ENCODE measurements around the gene TMEM59.

The TMEM59 gene

GRCh38 chr1:54084794-54085193, 31.8 kb upstream of the TMEM59 start:
- H3K4me1 ChIP-seq (ENCODE audit: control insufficient read depth, low read depth, low read length) = peaks cover 5% of the 10 kb centered on the region

GRCh38 chr1:54081306-54082270, 28.6 kb upstream of the TMEM59 start:
- no peak overlapping the region for H3K4me3 ChIP-seq (ENCODE audit: low read length)
- no peaks in the 10 kb centered on the region for H3K36me3 ChIP-seq (ENCODE audit: control insufficient read depth, low read depth, low read length)
- H3K4me1 ChIP-seq (ENCODE audit: control insufficient read depth, low read depth, low read length) = peaks cover 5% of the 10 kb centered on the region
- H3K9ac ChIP-seq (ENCODE audit: low read length) = no peak overlapping the region
- H3K27me3 ChIP-seq (ENCODE audit: control insufficient read depth, insufficient read depth, low read length) = no peaks in the 10 kb centered on the region
- no peaks in the 10 kb centered on the region for H3K9me3 ChIP-seq (ENCODE audit: control insufficient read depth, low read depth, low read length)
- H3K27ac ChIP-seq (ENCODE audit: low read length) = no peak overlapping the region

More at GRCh38 chr1:54084794-54085193, 31.8 kb upstream of the TMEM59 start:
- H3K27me3 ChIP-seq (ENCODE audit: control insufficient read depth, insufficient read depth, low read length) = no peaks in the 10 kb centered on the region
- no peak overlapping the region for H3K4me3 ChIP-seq (ENCODE audit: low read length)
- H3K9me3 ChIP-seq (ENCODE audit: control insufficient read depth, low read depth, low read length) = no peaks in the 10 kb centered on the region
- H3K27ac ChIP-seq (ENCODE audit: low read length) = no peak overlapping the region
- H3K36me3 ChIP-seq (ENCODE audit: control insufficient read depth, low read depth, low read length) = no peaks in the 10 kb centered on the region
- H3K9ac ChIP-seq (ENCODE audit: low read length) = no peak overlapping the region

- Histone ChIP-seq H3K4me3 (ENCODE audit: low read length) (no peak overlapping the region), H3K9me3 (ENCODE audit: control insufficient read depth, low read depth, low read length) (no peaks in the 10 kb centered on the region), H3K4me1 (ENCODE audit: control insufficient read depth, low read depth, low read length) (peaks cover 5% of the 10 kb centered on the region), H3K36me3 (ENCODE audit: control insufficient read depth, low read depth, low read length) (no peaks in the 10 kb centered on the region), H3K9ac (ENCODE audit: low read length) (no peak overlapping the region), H3K27me3 (ENCODE audit: control insufficient read depth, insufficient read depth, low read length) (no peaks in the 10 kb centered on the region), H3K27ac (ENCODE audit: low read length) (no peak overlapping the region)
These were observed 27.6 kb upstream of the TMEM59 start for GRCh38 chr1:54080598-54081049.

- Histone ChIP-seq H3K27me3 (ENCODE audit: control insufficient read depth, insufficient read depth, low read length) (no peaks in the 10 kb centered on the region), H3K36me3 (ENCODE audit: control insufficient read depth, low read depth, low read length) (no peaks in the 10 kb centered on the region), H3K4me3 (ENCODE audit: low read length) (no peak overlapping the region), H3K9me3 (ENCODE audit: control insufficient read depth, low read depth, low read length) (no peaks in the 10 kb centered on the region), H3K27ac (ENCODE audit: low read length) (no peak overlapping the region), H3K4me1 (ENCODE audit: control insufficient read depth, low read depth, low read length) (no peaks in the 10 kb centered on the region), H3K9ac (ENCODE audit: low read length) (no peak overlapping the region)
These were observed 24.4 kb upstream of the TMEM59 start for GRCh38 chr1:54077359-54077758.

- Histone ChIP-seq H3K9me3 (ENCODE audit: control insufficient read depth, low read depth, low read length) (no peaks in the 10 kb centered on the region), H3K36me3 (ENCODE audit: control insufficient read depth, low read depth, low read length) (no peaks in the 10 kb centered on the region), H3K27me3 (ENCODE audit: control insufficient read depth, insufficient read depth, low read length) (no peaks in the 10 kb centered on the region), H3K27ac (ENCODE audit: low read length) (no peak overlapping the region), H3K9ac (ENCODE audit: low read length) (no peak overlapping the region), H3K4me3 (ENCODE audit: low read length) (no peak overlapping the region), H3K4me1 (ENCODE audit: control insufficient read depth, low read depth, low read length) (no peaks in the 10 kb centered on the region)
These were observed 17.3 kb upstream of the TMEM59 start for GRCh38 chr1:54070171-54070837.

- Histone ChIP-seq H3K9me3 (ENCODE audit: control insufficient read depth, low read depth, low read length) (no peaks in the 10 kb centered on the region), H3K27ac (ENCODE audit: low read length) (no peak overlapping the region), H3K9ac (ENCODE audit: low read length) (no peak overlapping the region), H3K27me3 (ENCODE audit: control insufficient read depth, insufficient read depth, low read length) (no peaks in the 10 kb centered on the region), H3K4me1 (ENCODE audit: control insufficient read depth, low read depth, low read length) (no peaks in the 10 kb centered on the region), H3K4me3 (ENCODE audit: low read length) (no peak overlapping the region), H3K36me3 (ENCODE audit: control insufficient read depth, low read depth, low read length) (no peaks in the 10 kb centered on the region)
These were observed 16.8 kb upstream of the TMEM59 start for GRCh38 chr1:54069791-54070170.

GRCh38 chr1:54064299-54064698, 11.3 kb upstream of the TMEM59 start:
- no peak overlapping the region for H3K27ac ChIP-seq (ENCODE audit: low read length)
- no peaks in the 10 kb centered on the region for H3K9me3 ChIP-seq (ENCODE audit: control insufficient read depth, low read depth, low read length)
- no peak overlapping the region for H3K9ac ChIP-seq (ENCODE audit: low read length)
- H3K4me1 ChIP-seq (ENCODE audit: control insufficient read depth, low read depth, low read length) = no peaks in the 10 kb centered on the region
- H3K36me3 ChIP-seq (ENCODE audit: control insufficient read depth, low read depth, low read length) = no peaks in the 10 kb centered on the region
- H3K27me3 ChIP-seq (ENCODE audit: control insufficient read depth, insufficient read depth, low read length) = no peaks in the 10 kb centered on the region
- H3K4me3 ChIP-seq (ENCODE audit: low read length) = no peak overlapping the region

- H3K36me3 ChIP-seq (ENCODE audit: control insufficient read depth, low read depth, low read length) = no peaks in the 10 kb centered on the region
- H3K4me1 ChIP-seq (ENCODE audit: control insufficient read depth, low read depth, low read length) = peaks cover 14% of the 10 kb centered on the region
- H3K9me3 ChIP-seq (ENCODE audit: control insufficient read depth, low read depth, low read length) = no peaks in the 10 kb centered on the region
- no peak overlapping the region for H3K27ac ChIP-seq (ENCODE audit: low read length)
- H3K27me3 ChIP-seq (ENCODE audit: control insufficient read depth, insufficient read depth, low read length) = no peaks in the 10 kb centered on the region
- H3K9ac ChIP-seq (ENCODE audit: low read length) = no peak overlapping the region
- peak overlapping the region; percentile 97 for H3K4me3 ChIP-seq (ENCODE audit: low read length)
These were observed 1.4 kb upstream of the TMEM59 start for GRCh38 chr1:54054438-54054749.

GRCh38 chr1:54053745-54054437, 887 bp upstream of the TMEM59 start:
- Histone ChIP-seq H3K27me3 (ENCODE audit: control insufficient read depth, insufficient read depth, low read length) (no peaks in the 10 kb centered on the region), H3K27ac (ENCODE audit: low read length) (peak overlapping the region; percentile 76), H3K9me3 (ENCODE audit: control insufficient read depth, low read depth, low read length) (no peaks in the 10 kb centered on the region), H3K4me1 (ENCODE audit: control insufficient read depth, low read depth, low read length) (peaks cover 14% of the 10 kb centered on the region), H3K36me3 (ENCODE audit: control insufficient read depth, low read depth, low read length) (no peaks in the 10 kb centered on the region), H3K4me3 (ENCODE audit: low read length) (peak overlapping the region; percentile 97), H3K9ac (ENCODE audit: low read length) (peak overlapping the region; percentile 91)

GRCh38 chr1:54052431-54052933, 522 bp downstream of the TMEM59 start:
- peaks cover 14% of the 10 kb centered on the region for H3K4me1 ChIP-seq (ENCODE audit: control insufficient read depth, low read depth, low read length)
- peak overlapping the region; percentile 91 for H3K9ac ChIP-seq (ENCODE audit: low read length)
- H3K9me3 ChIP-seq (ENCODE audit: control insufficient read depth, low read depth, low read length) = no peaks in the 10 kb centered on the region
- H3K27me3 ChIP-seq (ENCODE audit: control insufficient read depth, insufficient read depth, low read length) = no peaks in the 10 kb centered on the region
- H3K4me3 ChIP-seq (ENCODE audit: low read length) = peak overlapping the region; percentile 97
- H3K27ac ChIP-seq (ENCODE audit: low read length) = peak overlapping the region; percentile 47
- H3K36me3 ChIP-seq (ENCODE audit: control insufficient read depth, low read depth, low read length) = no peaks in the 10 kb centered on the region

- Histone ChIP-seq H3K27ac (ENCODE audit: low read length) (peak overlapping the region; percentile 47), H3K9me3 (ENCODE audit: control insufficient read depth, low read depth, low read length) (no peaks in the 10 kb centered on the region), H3K4me3 (ENCODE audit: low read length) (peak overlapping the region; percentile 97), H3K4me1 (ENCODE audit: control insufficient read depth, low read depth, low read length) (peaks cover 14% of the 10 kb centered on the region), H3K9ac (ENCODE audit: low read length) (peak overlapping the region; percentile 91), H3K27me3 (ENCODE audit: control insufficient read depth, insufficient read depth, low read length) (no peaks in the 10 kb centered on the region), H3K36me3 (ENCODE audit: control insufficient read depth, low read depth, low read length) (no peaks in the 10 kb centered on the region)
These were observed 1.0 kb downstream of the TMEM59 start for GRCh38 chr1:54051933-54052430.

Measured in iPS-18a (cell line).